A549 (cell line): ENCODE measurements around the gene BCL2.

Source experiments
- BHLHE40 ChIP-seq: IDR thresholded peaks from 2 replicates; pipeline ENCODE4 v1.6.1; 2012; ENCODE audit warnings: low read depth, low read length, inconsistent platforms
- CHD2 ChIP-seq: fragments of 150-350 bp; IDR thresholded peaks from 2 replicates; pipeline ENCODE4 v1.6.1; 2014; ENCODE audit warnings: low read length; ENCODE audit not compliant: partially characterized antibody
- EP300 ChIP-seq, 2 experiments: fragments of >200 bp; sonication (Bioruptor Twin); formaldehyde crosslinking; IDR thresholded peaks; 2 replicates in 1 of 2; 3 replicates in 1 of 2; pipeline ENCODE4 v1.6.1; 2016 to 2017
- JUN ChIP-seq, 2 experiments: fragments of >200 bp; sonication (Bioruptor Twin); formaldehyde crosslinking; IDR thresholded peaks; 2 replicates in 1 of 2; 3 replicates in 1 of 2; pipeline ENCODE4 v1.6.1; 2016 to 2017
- MAX ChIP-seq: IDR thresholded peaks from 2 replicates; pipeline ENCODE4 v1.6.1; 2012
- NPAS2 ChIP-seq: fragments of 250-450 bp; sonication (Bioruptor Pico); IDR thresholded peaks from 2 replicates; pipeline ENCODE4 v1.8.0; 2022; ENCODE audit warnings: mild to moderate bottlenecking, moderate library complexity, borderline replicate concordance
- POLR2A ChIP-seq: IDR thresholded peaks from 2 replicates; pipeline ENCODE4 v1.6.1; 2012; ENCODE audit warnings: mild to moderate bottlenecking, low read length
- RAD21 ChIP-seq, 2 experiments: fragments of >200 bp in 1 of 2; sonication (Bioruptor Twin) in 1 of 2; formaldehyde crosslinking in 1 of 2; IDR thresholded peaks in 1 of 2; conservative IDR thresholded peaks in 1 of 2; 2 replicates in 1 of 2; 3 replicates in 1 of 2; pipeline ENCODE4 v1.6.1; 2012 to 2018; ENCODE audit warnings: inconsistent platforms in 1 of 2
- RCOR1 ChIP-seq: fragments of 150-350 bp; IDR thresholded peaks from 2 replicates; pipeline ENCODE4 v1.6.1; 2014; ENCODE audit warnings: antibody characterized with exemption, low read length, low read depth
- SMC3 ChIP-seq: fragments of >200 bp; sonication (Bioruptor Twin); formaldehyde crosslinking; IDR thresholded peaks from 3 replicates; pipeline ENCODE4 v1.6.1; 2018; ENCODE audit warnings: inconsistent platforms
- ZC3H11A ChIP-seq: fragments of 450-650 bp; IDR thresholded peaks from 2 replicates; pipeline ENCODE4 v1.6.1; 2014; ENCODE audit warnings: antibody characterized with exemption, mild to moderate bottlenecking
- ZFP36 ChIP-seq: fragments of 450-650 bp; IDR thresholded peaks from 2 replicates; pipeline ENCODE4 v1.6.1; 2014; ENCODE audit warnings: borderline replicate concordance; ENCODE audit not compliant: partially characterized antibody
- TF ChIP-seq, protein P1 (sequence below): fragments of >200 bp; sonication (Bioruptor Twin); formaldehyde crosslinking; IDR thresholded peaks from 3 replicates; pipeline ENCODE4 v1.5.1; 2016
- TF ChIP-seq, protein P2 (sequence below): fragments of 450-650 bp; IDR thresholded peaks from 2 replicates; pipeline ENCODE4 v1.6.1; 2014; ENCODE audit warnings: antibody characterized with exemption

DNA sequence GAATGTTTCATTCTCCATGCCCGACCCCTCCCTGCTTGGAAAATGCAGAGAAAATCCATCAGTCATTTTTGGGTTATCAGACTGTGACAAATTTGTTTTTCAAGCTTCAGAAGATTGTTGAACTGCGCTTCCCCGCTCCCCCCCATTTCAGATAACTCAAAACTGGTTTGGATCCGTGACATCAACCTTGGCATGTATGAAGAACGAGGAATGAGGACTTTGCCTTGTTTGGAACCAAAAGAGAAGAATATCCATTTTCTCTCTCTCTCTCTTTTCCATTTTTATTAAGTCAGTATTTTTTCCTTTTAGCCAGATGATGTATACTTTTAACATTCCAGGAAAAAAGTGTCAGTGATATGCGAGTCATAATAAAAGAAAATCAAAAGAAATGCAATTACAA, 171.6 kb downstream of the BCL2 start:
- TF ChIP-seq JUN (IDR thresholded peaks at IDR 0.05) (no peak), ZFP36 (no peak), BHLHE40 (no peak), POLR2A (no peak), EP300 (IDR thresholded peaks at IDR 0.05) (no peak), SMC3 (no peak), NPAS2 (CRISPR knock-in tag) (no peak), RAD21 (conservative IDR thresholded peaks at IDR 0.05 in 1 of 2, IDR thresholded peaks at IDR 0.05 in 1 of 2) (no peak), CHD2 (no peak), MAX (no peak), RCOR1 (no peak), ZC3H11A (no peak)
- TF ChIP-seq, protein P1, sequence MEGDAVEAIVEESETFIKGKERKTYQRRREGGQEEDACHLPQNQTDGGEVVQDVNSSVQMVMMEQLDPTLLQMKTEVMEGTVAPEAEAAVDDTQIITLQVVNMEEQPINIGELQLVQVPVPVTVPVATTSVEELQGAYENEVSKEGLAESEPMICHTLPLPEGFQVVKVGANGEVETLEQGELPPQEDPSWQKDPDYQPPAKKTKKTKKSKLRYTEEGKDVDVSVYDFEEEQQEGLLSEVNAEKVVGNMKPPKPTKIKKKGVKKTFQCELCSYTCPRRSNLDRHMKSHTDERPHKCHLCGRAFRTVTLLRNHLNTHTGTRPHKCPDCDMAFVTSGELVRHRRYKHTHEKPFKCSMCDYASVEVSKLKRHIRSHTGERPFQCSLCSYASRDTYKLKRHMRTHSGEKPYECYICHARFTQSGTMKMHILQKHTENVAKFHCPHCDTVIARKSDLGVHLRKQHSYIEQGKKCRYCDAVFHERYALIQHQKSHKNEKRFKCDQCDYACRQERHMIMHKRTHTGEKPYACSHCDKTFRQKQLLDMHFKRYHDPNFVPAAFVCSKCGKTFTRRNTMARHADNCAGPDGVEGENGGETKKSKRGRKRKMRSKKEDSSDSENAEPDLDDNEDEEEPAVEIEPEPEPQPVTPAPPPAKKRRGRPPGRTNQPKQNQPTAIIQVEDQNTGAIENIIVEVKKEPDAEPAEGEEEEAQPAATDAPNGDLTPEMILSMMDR: no peak
- TF ChIP-seq, protein P2, sequence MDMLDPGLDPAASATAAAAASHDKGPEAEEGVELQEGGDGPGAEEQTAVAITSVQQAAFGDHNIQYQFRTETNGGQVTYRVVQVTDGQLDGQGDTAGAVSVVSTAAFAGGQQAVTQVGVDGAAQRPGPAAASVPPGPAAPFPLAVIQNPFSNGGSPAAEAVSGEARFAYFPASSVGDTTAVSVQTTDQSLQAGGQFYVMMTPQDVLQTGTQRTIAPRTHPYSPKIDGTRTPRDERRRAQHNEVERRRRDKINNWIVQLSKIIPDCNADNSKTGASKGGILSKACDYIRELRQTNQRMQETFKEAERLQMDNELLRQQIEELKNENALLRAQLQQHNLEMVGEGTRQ: no peak
